ENCODE measurements around the gene SORBS2. TPM values are rescaled to one million over a fixed set of nuclear protein-coding genes. Genes with fewer than 3 reads are reported as not detected.

The SORBS2 gene
- total RNA-seq, 4 donors from 2014 or later = 640 to 1,569 (median 1,016) TPM

DNA sequence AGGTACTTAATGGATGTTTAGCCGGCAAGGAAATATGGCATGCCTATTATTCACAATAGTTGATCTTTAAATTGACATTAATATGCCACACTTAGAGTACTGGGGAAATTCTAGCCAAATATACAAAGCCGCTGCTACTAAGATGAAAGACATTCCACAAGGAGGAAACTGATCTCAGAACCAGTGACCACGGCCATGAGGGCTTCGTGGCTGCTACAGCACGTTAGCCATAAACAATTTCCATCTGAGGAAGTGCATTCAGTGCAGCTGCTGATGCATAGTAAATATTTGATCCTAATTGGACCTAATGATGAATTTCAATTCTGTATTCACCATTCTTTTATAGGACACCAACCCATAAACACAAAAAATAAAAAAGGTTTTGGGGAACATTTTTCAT lies 59.1 kb downstream of the SORBS2 start:
- H3K36me3 ChIP-seq = no peaks in the 10 kb centered on the region
- TF ChIP-seq POLR2A (IDR thresholded peaks at IDR 0.05) (no peak), POLR2AphosphoS5 (IDR thresholded peaks at IDR 0.05) (no peak), EP300 (IDR thresholded peaks at IDR 0.05) (no peak)
- TF ChIP-seq, protein P1, sequence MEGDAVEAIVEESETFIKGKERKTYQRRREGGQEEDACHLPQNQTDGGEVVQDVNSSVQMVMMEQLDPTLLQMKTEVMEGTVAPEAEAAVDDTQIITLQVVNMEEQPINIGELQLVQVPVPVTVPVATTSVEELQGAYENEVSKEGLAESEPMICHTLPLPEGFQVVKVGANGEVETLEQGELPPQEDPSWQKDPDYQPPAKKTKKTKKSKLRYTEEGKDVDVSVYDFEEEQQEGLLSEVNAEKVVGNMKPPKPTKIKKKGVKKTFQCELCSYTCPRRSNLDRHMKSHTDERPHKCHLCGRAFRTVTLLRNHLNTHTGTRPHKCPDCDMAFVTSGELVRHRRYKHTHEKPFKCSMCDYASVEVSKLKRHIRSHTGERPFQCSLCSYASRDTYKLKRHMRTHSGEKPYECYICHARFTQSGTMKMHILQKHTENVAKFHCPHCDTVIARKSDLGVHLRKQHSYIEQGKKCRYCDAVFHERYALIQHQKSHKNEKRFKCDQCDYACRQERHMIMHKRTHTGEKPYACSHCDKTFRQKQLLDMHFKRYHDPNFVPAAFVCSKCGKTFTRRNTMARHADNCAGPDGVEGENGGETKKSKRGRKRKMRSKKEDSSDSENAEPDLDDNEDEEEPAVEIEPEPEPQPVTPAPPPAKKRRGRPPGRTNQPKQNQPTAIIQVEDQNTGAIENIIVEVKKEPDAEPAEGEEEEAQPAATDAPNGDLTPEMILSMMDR (IDR thresholded peaks at IDR 0.05) = no peak
- H3K4me1 ChIP-seq = peaks cover 0 to 23% (median 0%) of the 10 kb centered on the region in 3 donors
- H3K27me3 ChIP-seq = no peaks in the 10 kb centered on the region
- H3K9me3 ChIP-seq = no peaks in the 10 kb centered on the region
- no peak for ATAC-seq
- no peak overlapping the region for H3K4me3 ChIP-seq
- H3K27ac ChIP-seq = no peak overlapping the region
- 40 to 63% methylated on average over 1 to 5 of the region's 5 CpGs for WGBS, 2 donors (ENCODE audit: low coverage in 1 of 2)

DNA sequence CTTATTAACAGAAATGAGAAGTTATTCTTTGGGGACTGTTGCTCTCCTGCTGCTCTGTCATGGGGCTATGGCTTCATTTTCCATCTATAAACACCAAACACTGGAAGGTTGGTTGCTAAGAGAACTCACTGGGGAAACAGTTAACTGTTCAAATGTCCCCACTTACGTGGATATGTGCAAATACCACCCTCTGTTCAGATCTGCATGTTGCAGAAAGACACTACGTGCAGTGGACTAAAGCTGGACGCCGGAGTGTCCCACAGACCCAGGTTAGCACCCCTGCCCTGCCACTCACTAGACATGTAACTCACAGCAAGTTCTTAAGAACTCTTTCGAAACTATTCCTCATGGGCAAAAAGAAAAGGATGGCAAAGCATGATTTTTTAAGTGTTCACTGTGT lies 62.1 kb downstream of the SORBS2 start:
- WGBS, 2 donors (ENCODE audit: low coverage in 1 of 2) = 61 to 83% methylated on average over 3 to 5 of the region's 5 CpGs
- Histone ChIP-seq H3K27ac (no peak overlapping the region), H3K27me3 (no peaks in the 10 kb centered on the region), H3K4me3 (no peak overlapping the region), H3K4me1 (peaks cover 0 to 14% (median 0%) of the 10 kb centered on the region in 3 donors), H3K36me3 (no peaks in the 10 kb centered on the region), H3K9me3 (no peaks in the 10 kb centered on the region)
- TF ChIP-seq POLR2AphosphoS5 (IDR thresholded peaks at IDR 0.05) = no peak
- no peak for TF ChIP-seq POLR2A (IDR thresholded peaks at IDR 0.05)
- TF ChIP-seq EP300 (IDR thresholded peaks at IDR 0.05) = no peak
- TF ChIP-seq, protein P1 (IDR thresholded peaks at IDR 0.05) = no peak
- no peak for ATAC-seq

DNA sequence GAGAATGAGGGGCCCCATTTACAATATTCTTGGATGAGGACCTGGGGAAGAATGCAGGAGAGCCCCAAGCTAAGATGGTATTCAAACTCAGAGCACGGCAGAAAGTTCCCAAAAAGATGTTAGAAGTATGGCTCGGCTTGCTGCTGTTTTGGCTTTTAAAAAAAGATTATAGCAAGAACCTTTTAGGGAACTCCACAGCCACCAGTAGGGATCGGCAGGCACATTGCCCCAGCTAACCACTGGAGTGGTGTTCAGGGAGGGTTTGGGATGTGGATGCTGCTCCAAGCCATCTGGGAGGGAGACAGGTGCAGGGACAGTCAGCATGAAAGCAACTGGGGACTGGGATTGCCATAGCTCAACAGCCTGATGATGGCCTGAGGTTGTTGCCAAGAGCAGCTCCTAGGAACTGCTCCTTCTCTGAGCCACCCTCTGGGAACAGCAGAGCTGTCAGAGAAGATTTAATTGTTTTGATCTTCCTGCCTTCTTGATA lies 63.0 kb downstream of the SORBS2 start:
- no peak overlapping the region for H3K27ac ChIP-seq
- TF ChIP-seq POLR2AphosphoS5 (IDR thresholded peaks at IDR 0.05) (no peak), EP300 (IDR thresholded peaks at IDR 0.05) (no peak), POLR2A (IDR thresholded peaks at IDR 0.05) (no peak)
- TF ChIP-seq, protein P1 (IDR thresholded peaks at IDR 0.05) = no peak

DNA sequence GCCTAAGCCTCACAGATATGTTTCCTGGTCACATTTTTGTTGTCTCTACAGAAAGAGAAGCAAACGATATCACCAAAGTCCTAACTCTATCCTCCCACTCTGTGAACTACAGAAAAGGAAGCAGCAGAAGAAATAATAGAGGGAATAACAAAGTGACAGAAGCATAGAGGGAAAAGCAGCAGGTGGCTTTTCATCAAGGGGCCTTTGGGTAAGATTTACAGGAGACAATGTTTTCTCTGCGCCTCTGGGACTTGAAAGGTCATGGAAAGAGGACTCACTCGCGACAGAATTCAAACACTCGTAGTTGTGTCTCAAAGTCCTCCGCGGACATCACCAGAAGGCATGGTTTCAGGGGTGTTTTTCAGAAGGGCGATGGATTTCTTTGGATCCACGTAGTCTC lies 66.1 kb downstream of the SORBS2 start:
- no peak for TF ChIP-seq POLR2AphosphoS5 (IDR thresholded peaks at IDR 0.05)
- TF ChIP-seq POLR2A (IDR thresholded peaks at IDR 0.05) = no peak
- no peak for TF ChIP-seq EP300 (IDR thresholded peaks at IDR 0.05)
- TF ChIP-seq, protein P1 (IDR thresholded peaks at IDR 0.05) = no peak
- H3K36me3 ChIP-seq = no peaks in the 10 kb centered on the region
- no peaks in the 10 kb centered on the region for H3K27me3 ChIP-seq
- H3K27ac ChIP-seq = no peak overlapping the region
- WGBS, 2 donors (ENCODE audit: low coverage in 1 of 2) = 82 to 92% methylated on average over 8 to 9 of the region's 9 CpGs
- H3K9me3 ChIP-seq = no peaks in the 10 kb centered on the region
- ATAC-seq = no peak
- peaks cover 0 to 27% (median 0%) of the 10 kb centered on the region in 3 donors for H3K4me1 ChIP-seq
- no peak overlapping the region for H3K4me3 ChIP-seq

More for the DNA sequence above, 63.0 kb downstream of the SORBS2 start:
- no peaks in the 10 kb centered on the region for H3K36me3 ChIP-seq
- H3K4me3 ChIP-seq = no peak overlapping the region
- H3K4me1 ChIP-seq = peaks cover 0 to 12% (median 0%) of the 10 kb centered on the region in 3 donors
- no peak for ATAC-seq
- WGBS, 2 donors (ENCODE audit: low coverage in 1 of 2) = 93% methylated on average over 2 of the region's 3 CpGs; no CpG with 5 or more reads in 1 of the 2 donors
- H3K9me3 ChIP-seq = no peaks in the 10 kb centered on the region
- no peaks in the 10 kb centered on the region for H3K27me3 ChIP-seq

DNA sequence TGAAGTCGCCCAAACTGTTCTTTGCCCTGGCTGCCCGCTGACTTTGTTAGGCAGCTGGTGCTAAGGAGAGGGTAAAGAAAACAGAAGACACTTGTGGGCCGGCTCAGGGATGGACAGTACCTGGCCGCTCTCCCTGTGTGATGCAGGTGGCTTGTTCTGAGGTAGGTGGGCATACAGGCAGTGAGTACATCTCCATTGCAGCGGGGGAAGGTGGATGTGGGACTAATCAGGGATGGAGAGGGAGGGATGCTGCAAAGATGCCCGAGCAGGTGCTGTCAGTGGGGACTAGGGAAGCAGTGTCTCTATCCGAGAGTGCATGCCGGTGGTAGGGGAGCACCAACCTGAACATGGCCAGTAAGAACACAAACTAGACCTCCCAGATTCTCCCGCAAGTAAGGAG lies 67.0 kb downstream of the SORBS2 start:
- ATAC-seq = no peak
- 90 to 97% methylated on average over 2 to 5 of the region's 9 CpGs for WGBS, 2 donors (ENCODE audit: low coverage in 1 of 2)
- H3K9me3 ChIP-seq = no peaks in the 10 kb centered on the region
- H3K4me3 ChIP-seq = no peak overlapping the region
- no peaks in the 10 kb centered on the region for H3K27me3 ChIP-seq
- H3K4me1 ChIP-seq = peaks cover 0 to 34% (median 2%) of the 10 kb centered on the region in 3 donors
- H3K27ac ChIP-seq = no peak overlapping the region
- TF ChIP-seq POLR2A (IDR thresholded peaks at IDR 0.05) (no peak), POLR2AphosphoS5 (IDR thresholded peaks at IDR 0.05) (no peak), EP300 (IDR thresholded peaks at IDR 0.05) (no peak)
- TF ChIP-seq, protein P1 (IDR thresholded peaks at IDR 0.05) = no peak
- no peaks in the 10 kb centered on the region for H3K36me3 ChIP-seq

All from gastroesophageal sphincter (tissue), 4 donors.